ENCODE measurements around the gene NFASC. TPM values are rescaled to one million over a fixed set of nuclear protein-coding genes. Genes with fewer than 3 reads are reported as not detected.

NFASC gene
- total and polyA plus RNA-seq, 2 donors from 2014 or later: 23.2 to 29.9 TPM

DNA sequence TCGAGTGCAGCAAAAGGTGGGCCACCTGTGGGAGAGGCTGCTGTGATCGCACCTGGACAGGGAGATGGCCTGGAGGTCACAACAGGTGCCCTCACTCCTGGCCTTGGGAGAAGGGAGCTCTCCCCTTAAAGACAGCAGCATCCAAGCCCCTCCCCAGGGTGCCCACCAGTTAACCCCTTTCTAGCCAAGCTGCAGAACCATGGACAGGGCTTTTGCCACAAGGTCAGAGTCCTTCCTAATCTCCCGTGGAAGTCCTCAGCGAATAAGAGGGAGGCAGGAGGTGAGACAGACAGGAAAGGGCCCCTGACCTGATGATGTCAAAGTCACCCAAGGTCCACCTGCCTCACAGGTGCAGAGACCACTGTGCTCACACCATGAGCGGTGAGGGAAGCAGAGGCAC is 174.1 kb downstream of the NFASC start:
- Histone ChIP-seq H3K9me3 (ENCODE audit: control insufficient read depth in 2 of 3, insufficient read depth in 1 of 3, low read length in 3 of 3) (no peaks in the 10 kb centered on the region), H3K9ac (ENCODE audit: low read length in 3 of 3) (no peak overlapping the region), H3K4me1 (ENCODE audit: control insufficient read depth in 2 of 3, insufficient read depth in 2 of 3, low read depth in 1 of 3, low read length in 3 of 3) (peaks cover 0 to 7% (median 5%) of the 10 kb centered on the region in 3 donors), H3K4me3 (ENCODE audit: low read length in 3 of 3) (no peak overlapping the region), H3K27ac (ENCODE audit: low read depth in 2 of 2, low read length in 2 of 2) (no peak overlapping the region), H3K27me3 (ENCODE audit: control insufficient read depth, insufficient read depth, low read length) (peaks cover 11% of the 10 kb centered on the region), H3K36me3 (ENCODE audit: control insufficient read depth in 2 of 3, insufficient read depth in 3 of 3, low read length in 3 of 3) (no peaks in the 10 kb centered on the region)
- intact Hi-C loops (cut with DNase I): no loop called here
- DNase-seq (no peak), FAIRE-seq (no peak)
- TF ChIP-seq, protein P1, sequence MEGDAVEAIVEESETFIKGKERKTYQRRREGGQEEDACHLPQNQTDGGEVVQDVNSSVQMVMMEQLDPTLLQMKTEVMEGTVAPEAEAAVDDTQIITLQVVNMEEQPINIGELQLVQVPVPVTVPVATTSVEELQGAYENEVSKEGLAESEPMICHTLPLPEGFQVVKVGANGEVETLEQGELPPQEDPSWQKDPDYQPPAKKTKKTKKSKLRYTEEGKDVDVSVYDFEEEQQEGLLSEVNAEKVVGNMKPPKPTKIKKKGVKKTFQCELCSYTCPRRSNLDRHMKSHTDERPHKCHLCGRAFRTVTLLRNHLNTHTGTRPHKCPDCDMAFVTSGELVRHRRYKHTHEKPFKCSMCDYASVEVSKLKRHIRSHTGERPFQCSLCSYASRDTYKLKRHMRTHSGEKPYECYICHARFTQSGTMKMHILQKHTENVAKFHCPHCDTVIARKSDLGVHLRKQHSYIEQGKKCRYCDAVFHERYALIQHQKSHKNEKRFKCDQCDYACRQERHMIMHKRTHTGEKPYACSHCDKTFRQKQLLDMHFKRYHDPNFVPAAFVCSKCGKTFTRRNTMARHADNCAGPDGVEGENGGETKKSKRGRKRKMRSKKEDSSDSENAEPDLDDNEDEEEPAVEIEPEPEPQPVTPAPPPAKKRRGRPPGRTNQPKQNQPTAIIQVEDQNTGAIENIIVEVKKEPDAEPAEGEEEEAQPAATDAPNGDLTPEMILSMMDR (IDR thresholded peaks at IDR 0.05; ENCODE audit: borderline replicate concordance, extremely low read depth, insufficient read depth): no peak

GRCh38 chr1:205045146-205045545 is 174.5 kb downstream of the NFASC start:
- H3K27me3 ChIP-seq (ENCODE audit: control insufficient read depth, insufficient read depth, low read length): peaks cover 11% of the 10 kb centered on the region
- DNase-seq: no peak
- no peak for FAIRE-seq

DNA sequence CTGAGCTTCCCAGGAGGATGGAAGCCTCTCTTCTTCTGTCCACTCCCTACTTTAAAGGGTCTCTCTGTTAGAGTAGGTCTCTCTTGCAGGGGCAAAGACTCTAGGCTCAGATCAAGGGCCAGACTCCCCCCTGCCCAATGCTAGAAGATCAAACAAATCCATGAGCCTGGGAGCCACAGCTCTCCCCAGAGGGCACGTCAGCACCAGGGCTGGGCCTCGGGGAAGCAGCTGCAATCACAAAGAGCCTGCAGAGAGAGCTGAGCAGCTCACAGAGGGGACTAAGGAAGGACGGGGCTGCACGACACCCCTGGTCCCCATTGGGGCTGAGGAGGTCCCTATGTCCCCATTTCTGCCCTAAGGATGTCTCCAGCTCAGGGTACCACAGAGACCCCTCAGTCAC is 176.2 kb downstream of the NFASC start:
- no peak overlapping the region for H3K9ac ChIP-seq (ENCODE audit: low read length in 3 of 3)
- peaks cover 11% of the 10 kb centered on the region for H3K27me3 ChIP-seq (ENCODE audit: control insufficient read depth, insufficient read depth, low read length)
- TF ChIP-seq, protein P1 (IDR thresholded peaks at IDR 0.05; ENCODE audit: borderline replicate concordance, extremely low read depth, insufficient read depth): no peak
- H3K36me3 ChIP-seq (ENCODE audit: control insufficient read depth in 2 of 3, insufficient read depth in 3 of 3, low read length in 3 of 3): no peaks in the 10 kb centered on the region
- intact Hi-C loops (cut with DNase I): no loop called here
- H3K4me3 ChIP-seq (ENCODE audit: low read length in 3 of 3): no peak overlapping the region
- no peak overlapping the region for H3K27ac ChIP-seq (ENCODE audit: low read depth in 2 of 2, low read length in 2 of 2)
- H3K9me3 ChIP-seq (ENCODE audit: control insufficient read depth in 2 of 3, insufficient read depth in 1 of 3, low read length in 3 of 3): no peaks in the 10 kb centered on the region
- no peak for DNase-seq
- FAIRE-seq: no peak
- H3K4me1 ChIP-seq (ENCODE audit: control insufficient read depth in 2 of 3, insufficient read depth in 2 of 3, low read depth in 1 of 3, low read length in 3 of 3): peaks cover 0 to 5% (median 5%) of the 10 kb centered on the region in 3 donors

More at GRCh38 chr1:205045146-205045545, 174.5 kb downstream of the NFASC start:
- Histone ChIP-seq H3K4me3 (ENCODE audit: low read length in 3 of 3) (no peak overlapping the region), H3K4me1 (ENCODE audit: control insufficient read depth in 2 of 3, insufficient read depth in 2 of 3, low read depth in 1 of 3, low read length in 3 of 3) (peaks cover 0 to 7% (median 5%) of the 10 kb centered on the region in 3 donors), H3K9me3 (ENCODE audit: control insufficient read depth in 2 of 3, insufficient read depth in 1 of 3, low read length in 3 of 3) (no peaks in the 10 kb centered on the region), H3K9ac (ENCODE audit: low read length in 3 of 3) (no peak overlapping the region), H3K27ac (ENCODE audit: low read depth in 2 of 2, low read length in 2 of 2) (no peak overlapping the region), H3K36me3 (ENCODE audit: control insufficient read depth in 2 of 3, insufficient read depth in 3 of 3, low read length in 3 of 3) (no peaks in the 10 kb centered on the region)
- intact Hi-C loops (cut with DNase I): no loop called here
- TF ChIP-seq, protein P1 (IDR thresholded peaks at IDR 0.05; ENCODE audit: borderline replicate concordance, extremely low read depth, insufficient read depth): no peak

DNA sequence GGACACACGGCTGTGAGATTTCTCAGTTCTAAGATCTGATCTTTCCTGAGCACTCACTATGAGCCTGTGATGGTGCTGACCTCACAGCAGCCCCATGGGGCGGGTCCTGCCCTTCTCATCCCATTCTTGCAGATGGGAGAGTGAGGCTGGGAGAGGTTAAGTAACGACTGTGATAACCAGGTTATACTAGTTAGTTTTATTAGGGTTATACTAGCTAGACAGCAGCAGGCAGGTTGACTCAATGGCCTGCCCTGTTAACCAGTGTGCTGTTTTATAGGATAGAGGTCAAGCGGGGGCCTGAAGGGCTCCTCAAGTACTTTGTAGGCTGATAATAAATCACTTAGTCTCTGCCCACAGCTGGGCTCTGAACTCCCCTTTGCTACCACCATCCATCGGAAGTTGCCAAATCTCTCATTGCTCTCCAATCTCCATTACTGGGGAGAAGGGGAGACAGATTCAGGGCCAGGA is 177.1 kb downstream of the NFASC start:
- peaks cover 8% of the 10 kb centered on the region for H3K27me3 ChIP-seq (ENCODE audit: control insufficient read depth, insufficient read depth, low read length)

More for the DNA sequence above, 177.1 kb downstream of the NFASC start:
- no peak overlapping the region for H3K4me3 ChIP-seq (ENCODE audit: low read length in 3 of 3)
- H3K36me3 ChIP-seq (ENCODE audit: control insufficient read depth in 2 of 3, insufficient read depth in 3 of 3, low read length in 3 of 3): no peaks in the 10 kb centered on the region
- DNase-seq (no peak), FAIRE-seq (no peak)
- no peak overlapping the region for H3K27ac ChIP-seq (ENCODE audit: low read depth in 2 of 2, low read length in 2 of 2)
- H3K4me1 ChIP-seq (ENCODE audit: control insufficient read depth in 2 of 3, insufficient read depth in 2 of 3, low read depth in 1 of 3, low read length in 3 of 3): peaks cover 0 to 2% (median 0%) of the 10 kb centered on the region in 3 donors
- no peaks in the 10 kb centered on the region for H3K9me3 ChIP-seq (ENCODE audit: control insufficient read depth in 2 of 3, insufficient read depth in 1 of 3, low read length in 3 of 3)
- H3K9ac ChIP-seq (ENCODE audit: low read length in 3 of 3): no peak overlapping the region
- intact Hi-C loops (cut with DNase I): no loop called here
- TF ChIP-seq, protein P1 (IDR thresholded peaks at IDR 0.05; ENCODE audit: borderline replicate concordance, extremely low read depth, insufficient read depth): no peak

Data from kidney (tissue), 14 donors.